HTERT RPE-1 (cell line): ENCODE measurements around the gene CYP4F12.
"Not testable (repeated sequence)": the region's sequence is repeated elsewhere in the genome, so short reads cannot be mapped to it uniquely, and the experiment has no call there.

ENCODE experiments used
- in situ Hi-C: fragments of 300-500 bp; cut with MboI; formaldehyde crosslinking; loops from 4 replicates; pipeline ENCODE4 v1.14.3; 2020; ENCODE audit warnings: low sequenced_read_pairs

The CYP4F12 gene

DNA sequence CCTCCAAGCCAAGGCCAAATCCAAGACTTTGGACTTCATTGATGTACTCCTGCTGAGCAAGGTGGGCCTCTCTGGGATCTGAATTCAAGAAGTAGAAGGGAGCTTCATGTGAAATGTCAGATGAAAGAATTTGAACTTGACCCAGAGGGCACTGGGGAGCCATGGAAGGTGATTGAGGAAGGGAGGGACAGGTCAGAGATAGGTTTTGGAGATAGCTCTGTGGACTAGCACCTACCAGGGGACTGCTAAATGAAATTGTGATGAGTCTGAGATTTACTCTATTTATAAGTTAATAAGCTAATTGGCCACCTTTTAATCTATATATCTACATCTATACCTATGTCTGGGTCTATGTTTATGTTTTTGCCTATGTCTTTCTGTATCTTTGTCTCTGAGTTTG lies 22.8 kb upstream of the CYP4F12 start:
- in situ Hi-C loops: not testable (repeated sequence)

GRCh38 chr19:15651791-15652190 lies 21.1 kb upstream of the CYP4F12 start:
- in situ Hi-C loops: no loop called here

DNA sequence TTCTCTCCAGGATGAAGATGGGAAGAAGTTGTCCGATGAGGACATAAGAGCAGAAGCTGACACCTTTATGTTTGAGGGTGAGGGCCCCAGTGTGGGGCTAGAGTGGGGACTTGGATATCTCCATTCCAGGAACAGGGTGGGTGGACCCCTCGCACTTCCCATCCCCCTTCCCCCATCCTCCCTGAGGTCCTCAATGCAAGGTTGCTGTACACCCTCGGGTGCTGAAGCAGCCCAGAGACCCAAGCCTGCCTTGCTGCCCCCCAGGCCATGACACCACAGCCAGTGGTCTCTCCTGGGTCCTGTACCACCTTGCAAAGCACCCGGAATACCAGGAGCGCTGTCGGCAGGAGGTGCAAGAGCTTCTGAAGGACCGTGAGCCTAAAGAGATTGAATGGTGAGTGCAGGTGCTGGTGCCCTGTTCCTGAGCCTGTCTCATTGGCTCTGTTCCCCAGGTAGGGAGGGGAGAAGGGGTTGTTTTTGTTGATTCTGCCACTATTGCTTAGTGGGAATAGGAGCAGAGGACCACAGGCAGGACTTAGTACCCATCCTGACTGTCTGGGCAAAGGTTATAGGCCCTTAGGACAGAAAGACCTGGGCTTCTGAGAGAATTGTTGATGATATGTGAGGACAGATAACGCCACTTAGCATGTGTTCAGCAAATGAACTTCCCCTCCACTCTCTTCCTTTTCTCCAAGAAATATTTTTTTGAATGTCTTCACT lies 20.2 kb upstream of the CYP4F12 start:
- in situ Hi-C loops: no loop called here

GRCh38 chr19:15656467-15656866 lies 16.4 kb upstream of the CYP4F12 start:
- in situ Hi-C loops: no loop called here

GRCh38 chr19:15663247-15663646 lies 9.6 kb upstream of the CYP4F12 start:
- in situ Hi-C loops: no loop called here

DNA sequence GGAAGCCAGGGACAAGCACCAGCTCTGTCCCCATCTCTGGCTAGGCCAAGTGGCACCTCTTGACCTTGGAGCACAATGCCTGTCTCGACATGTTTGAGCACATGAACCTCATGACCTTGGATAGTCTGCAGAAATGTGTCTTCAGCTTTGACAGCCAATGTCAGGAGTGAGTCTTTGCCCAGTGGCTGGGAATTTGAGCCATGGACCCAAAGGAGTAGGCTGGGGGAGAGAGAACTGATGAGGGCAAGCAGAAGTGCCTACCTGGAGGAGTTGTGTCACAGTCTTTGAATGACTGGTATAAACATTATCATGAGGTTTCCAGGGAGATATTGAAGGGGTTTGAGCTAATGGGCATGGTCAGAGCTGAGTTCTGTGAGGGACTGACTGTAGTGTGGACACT lies 6.7 kb upstream of the CYP4F12 start:
- in situ Hi-C loops: no loop called here

DNA sequence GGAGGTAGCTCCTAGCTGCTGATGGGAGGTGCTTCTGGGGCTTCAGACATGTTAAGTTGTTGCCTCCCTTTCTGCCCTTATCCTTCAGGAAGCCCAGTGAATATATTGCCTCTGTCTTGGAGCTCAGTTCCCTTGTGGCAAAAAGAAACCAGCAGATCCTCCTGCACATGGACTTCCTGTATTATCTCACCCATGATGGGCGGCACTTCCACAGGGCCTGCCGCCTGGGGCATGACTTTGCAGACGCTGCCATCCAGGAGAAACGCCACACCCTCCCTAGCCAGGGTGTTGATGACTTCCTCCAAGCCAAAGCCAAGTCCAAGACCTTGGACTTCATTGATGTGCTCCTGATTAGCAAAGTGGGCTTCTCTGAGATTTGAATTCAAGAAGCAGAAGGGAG lies 6.0 kb upstream of the CYP4F12 start:
- in situ Hi-C loops: no loop called here

GRCh38 chr19:15669440-15669839 lies 3.4 kb upstream of the CYP4F12 start:
- in situ Hi-C loops: no loop called here

- in situ Hi-C loops: no loop called here
Observed at GRCh38 chr19:15669891-15670290, 3.0 kb upstream of the CYP4F12 start.

DNA sequence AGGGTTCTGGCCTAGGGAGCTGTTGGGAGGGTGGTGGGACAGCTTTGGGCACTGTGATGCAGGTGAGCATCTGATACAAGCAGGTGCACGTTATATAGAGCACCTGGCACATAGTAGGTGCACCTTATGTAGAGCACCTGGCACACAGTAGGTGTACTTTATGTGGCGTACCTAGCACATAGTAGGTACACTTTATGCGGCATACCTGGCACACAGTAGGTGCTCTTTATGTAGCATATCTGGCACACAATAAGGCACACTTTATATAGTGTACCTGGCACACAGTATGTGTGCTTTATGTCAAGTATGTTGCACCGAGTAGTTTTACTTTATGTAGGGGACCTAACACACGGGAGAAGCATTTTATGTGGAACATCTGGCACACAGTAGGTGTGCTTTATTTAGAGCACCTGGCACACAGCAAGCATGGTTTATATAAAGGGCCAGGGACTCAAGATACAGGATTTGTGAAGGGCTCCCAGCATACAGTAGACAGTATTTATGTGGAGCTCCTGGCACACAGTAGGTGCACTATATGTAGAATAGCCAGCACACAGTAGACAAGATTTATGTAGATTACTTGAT lies 1.6 kb upstream of the CYP4F12 start:
- in situ Hi-C loops: no loop called here

DNA sequence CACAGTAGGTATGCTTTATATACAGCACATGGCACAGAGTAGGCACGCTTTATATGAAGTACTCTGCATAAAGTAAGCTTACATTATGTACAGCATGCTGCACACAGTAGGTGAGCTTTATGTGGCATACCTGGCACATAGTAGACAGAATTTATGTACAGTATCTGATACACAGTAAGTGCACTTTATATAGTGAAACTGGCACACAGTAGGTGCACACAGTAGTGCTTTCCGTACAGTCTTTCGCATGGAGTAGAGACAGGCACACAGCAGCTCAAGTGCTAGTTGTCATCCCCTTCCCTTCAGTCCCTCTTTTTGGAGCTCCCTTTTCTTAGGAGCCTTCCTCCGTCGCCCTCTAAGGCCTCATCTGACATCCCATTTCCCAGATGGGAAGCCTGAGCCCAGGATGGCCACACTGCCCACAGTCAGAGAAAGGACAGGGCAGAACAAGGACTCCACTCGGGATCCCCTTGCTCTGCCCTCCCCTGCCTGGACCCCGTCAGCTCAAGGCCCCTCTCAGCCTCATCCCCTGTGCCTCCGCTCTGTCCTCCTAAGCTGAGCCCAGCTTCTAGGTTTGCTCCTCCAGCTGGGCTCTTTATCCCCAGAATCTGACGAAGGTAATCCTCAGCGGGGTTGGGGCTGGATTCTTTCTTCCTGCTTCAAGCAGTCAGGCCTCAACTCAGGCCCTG lies 852 bp upstream of the CYP4F12 start:
- in situ Hi-C loops: no loop called here

DNA sequence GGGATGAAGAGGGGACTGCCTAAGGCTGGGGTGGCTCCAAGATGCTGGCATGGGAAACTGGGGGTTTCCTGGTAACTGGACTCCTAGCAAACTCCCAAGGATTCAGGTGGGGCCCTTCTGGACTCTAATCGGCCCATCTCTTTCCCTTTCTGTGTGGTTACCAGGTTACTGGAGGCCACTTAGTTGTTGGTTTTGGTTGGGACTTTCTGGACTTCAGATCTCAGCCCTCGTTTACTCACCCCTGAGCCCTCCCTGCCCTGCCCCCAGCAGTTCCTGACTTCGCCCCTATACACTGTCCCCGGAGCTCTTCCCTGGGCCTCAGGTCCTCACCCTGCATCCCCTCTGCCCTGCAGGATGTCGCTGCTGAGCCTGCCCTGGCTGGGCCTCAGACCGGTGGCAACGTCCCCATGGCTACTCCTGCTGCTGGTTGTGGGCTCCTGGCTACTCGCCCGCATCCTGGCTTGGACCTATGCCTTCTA lies 328 bp downstream of the CYP4F12 start:
- in situ Hi-C loops: no loop called here

GRCh38 chr19:15675560-15675959 lies 2.7 kb downstream of the CYP4F12 start:
- in situ Hi-C loops: no loop called here

DNA sequence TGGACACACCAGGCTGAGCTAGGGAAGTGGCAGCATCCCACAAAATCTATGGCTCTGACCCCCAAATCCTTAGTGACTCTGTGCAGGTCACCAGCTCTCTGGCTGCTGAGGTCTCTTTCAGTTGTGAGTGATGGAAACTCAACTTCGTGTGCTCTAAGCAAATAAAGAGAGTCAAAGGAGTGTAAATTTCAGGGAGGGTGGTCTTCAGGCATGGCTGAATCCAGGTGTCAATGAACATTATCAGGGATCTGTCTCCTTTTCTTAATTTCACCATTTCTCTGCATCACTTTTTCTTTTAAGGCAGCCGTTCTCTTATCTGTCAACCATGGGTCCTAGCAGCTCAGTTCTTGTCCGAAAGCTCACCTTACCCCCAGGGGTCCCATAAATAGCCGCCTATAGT lies 6.2 kb downstream of the CYP4F12 start:
- in situ Hi-C loops: no loop called here

- in situ Hi-C loops: not testable (repeated sequence)
Observed at GRCh38 chr19:15679865-15680264, 7.0 kb downstream of the CYP4F12 start.

DNA sequence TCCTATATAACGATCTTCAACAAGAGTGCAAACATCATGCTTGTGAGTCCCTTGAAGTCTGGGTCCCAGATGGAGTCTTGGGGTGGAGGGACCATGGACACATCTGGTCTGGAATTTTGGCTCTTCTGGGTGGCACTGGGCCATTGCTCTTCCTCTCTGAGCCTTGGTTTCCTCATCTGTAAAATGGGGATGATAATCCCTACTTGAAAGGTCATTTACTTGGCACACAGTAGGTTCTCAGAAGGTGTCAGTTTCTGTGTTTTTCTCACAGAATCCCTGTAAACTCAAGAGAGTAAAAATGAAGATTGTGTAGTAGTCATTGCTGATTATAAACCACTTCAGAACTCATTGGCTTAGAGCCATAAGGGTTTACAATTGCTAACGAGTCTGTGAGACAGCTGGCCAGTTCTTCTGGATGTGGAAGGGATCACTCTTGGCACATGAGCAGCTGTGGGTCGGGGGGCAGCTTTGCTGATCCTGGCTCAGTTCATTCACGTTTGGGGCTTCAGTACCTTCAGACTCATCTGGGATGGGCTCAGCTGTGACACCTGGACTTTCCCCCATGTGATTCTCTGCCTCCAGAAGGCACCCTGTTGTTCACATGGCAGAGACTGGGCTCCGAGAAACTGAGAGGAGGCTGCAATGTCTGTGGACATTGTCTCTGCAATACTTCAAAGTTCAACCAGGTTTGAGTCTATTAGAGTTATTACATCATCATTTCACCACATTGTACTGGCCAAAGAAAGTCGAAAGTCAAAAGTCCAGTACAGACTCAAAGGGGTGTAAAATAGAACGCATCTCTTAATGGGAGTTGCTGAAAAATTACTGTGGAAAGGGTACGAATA lies 7.8 kb downstream of the CYP4F12 start:
- in situ Hi-C loops: no loop called here

DNA sequence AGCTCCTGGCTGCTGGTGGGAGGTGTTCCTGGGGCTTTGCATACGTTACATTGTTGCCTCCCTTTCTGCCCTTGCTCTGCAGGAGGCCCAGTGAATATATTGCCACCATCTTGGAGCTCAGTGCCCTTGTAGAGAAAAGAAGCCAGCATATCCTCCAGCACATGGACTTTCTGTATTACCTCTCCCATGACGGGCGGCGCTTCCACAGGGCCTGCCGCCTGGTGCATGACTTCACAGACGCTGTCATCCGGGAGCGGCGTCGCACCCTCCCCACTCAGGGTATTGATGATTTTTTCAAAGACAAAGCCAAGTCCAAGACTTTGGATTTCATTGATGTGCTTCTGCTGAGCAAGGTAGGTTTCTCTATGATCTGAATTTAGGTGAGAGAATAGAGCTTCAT lies 10.5 kb downstream of the CYP4F12 start:
- in situ Hi-C loops: no loop called here

DNA sequence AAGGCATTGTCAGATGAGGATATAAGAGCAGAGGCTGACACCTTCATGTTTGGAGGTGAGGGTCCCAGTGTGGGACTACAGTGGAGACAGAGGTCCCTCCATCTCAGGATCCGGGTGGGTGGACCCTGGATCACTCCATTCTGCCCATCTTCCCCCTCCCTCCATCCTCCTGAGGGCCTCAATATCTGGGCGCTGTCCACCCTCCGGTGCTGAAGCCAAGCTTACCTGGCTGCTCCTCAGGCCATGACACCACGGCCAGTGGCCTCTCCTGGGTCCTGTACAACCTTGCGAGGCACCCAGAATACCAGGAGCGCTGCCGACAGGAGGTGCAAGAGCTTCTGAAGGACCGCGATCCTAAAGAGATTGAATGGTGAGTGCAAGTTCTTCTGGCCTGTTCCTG lies 11.9 kb downstream of the CYP4F12 start:
- in situ Hi-C loops: no loop called here

DNA sequence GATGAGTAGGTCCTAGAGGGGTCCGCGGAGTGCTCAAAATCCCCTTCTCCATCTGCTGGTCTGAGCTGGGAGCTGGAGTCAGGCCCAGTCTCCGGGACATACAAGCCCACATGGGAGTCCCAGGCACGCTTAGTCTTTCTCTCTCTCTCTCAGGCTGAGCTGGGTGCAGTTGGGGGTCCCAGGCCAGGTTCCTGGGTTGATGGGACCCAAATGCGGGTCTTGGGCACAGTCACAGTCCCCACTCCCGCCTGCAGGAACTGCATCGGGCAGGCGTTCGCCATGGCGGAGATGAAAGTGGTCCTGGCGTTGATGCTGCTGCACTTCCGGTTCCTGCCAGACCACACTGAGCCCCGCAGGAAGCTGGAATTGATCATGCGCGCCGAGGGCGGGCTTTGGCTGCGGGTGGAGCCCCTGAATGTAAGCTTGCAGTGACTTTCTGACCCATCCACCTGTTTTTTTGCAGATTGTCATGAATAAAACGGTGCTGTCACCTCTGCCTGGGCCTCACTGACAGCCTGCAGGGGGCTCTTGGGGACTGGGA lies 23.8 kb downstream of the CYP4F12 start:
- in situ Hi-C loops: no loop called here

DNA sequence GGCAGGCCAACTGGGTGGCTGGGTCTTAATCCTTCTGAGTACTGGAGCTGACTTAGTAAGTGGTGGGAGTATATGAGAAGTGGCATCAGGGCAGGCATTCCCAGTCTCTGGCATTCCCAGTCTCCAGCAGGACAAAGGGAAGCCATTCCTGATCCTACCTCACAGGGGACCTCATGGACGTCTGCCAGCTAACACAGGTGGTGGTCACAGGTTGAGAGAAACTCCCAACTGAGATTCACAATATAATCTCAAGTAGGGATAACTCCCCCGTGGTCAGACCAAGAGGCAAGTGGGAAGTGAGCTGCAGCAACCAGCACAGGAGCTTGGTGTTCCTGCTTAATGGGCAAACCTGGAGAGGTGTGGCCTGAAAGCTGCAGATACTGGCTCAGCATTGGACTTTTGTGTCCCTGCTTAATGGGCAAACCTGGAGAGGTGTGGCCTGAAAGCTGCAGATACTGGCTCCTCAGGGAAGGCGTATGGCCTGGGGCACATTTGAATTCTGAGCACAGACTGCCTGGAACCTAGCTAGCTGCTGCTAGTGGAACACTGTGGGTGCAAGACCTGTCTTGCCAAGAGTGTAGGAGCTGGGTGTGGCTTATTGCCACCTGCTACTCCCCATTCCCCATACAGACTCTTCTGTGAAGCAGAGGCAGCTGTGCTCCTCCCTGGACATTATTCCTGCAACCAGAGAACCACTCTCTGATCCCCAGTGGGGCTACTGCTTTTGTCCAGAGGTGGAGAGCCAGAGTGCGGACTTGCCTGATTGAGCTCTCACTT lies 29.1 kb downstream of the CYP4F12 start:
- in situ Hi-C loops: no loop called here
